SIG-M5 (cell line): Measurements from ENCODE around the gene DEXI.
"Not testable (repeated sequence)": the region's sequence is repeated elsewhere in the genome, so short reads cannot be mapped to it uniquely, and the experiment has no call there.

ENCODE experiments used
- DNase-seq: peaks from one replicate; lab custom pipeline; 2025; lab: John Stamatoyannopoulos, UW

DEXI gene

DNA sequence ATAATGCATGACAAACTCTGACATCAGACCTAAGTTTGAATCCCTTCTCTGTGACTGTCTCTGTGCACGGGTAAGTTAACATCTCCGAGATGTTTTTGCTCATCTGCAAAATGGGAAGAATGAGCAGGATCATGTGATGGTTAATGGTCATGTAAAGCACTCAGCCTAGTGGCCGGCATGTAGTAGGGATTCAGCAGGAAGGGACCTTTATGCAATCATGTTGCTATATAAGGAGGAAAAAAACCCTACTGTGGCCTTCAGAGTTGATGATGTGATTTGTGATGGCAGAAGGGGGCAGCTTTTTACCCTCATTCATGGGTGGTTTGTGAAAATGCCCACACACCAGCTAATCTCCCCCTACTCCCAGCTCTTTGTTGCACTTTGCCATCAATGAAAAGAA is 26.2 kb upstream of the DEXI start:
- no peak for DNase-seq

DNA sequence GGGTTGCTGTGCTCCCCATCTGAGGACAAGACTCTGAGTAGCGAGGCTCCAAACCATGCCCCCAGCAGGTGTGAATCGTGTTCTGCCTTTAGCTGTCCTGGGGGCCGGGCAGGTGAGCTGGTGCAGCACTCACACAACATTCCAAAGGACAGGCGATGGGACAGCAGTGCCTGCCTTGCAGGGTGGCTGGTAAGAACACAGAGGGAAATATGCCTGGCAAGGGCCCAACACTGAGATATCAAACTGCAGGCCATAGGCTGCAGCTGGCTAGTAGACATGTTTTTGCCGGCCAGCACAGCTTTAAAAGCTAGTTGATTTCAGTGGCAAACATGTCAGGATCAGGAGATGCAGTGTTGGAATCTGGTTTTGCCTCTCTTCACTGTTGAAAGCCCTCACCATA is 25.7 kb upstream of the DEXI start:
- DNase-seq: no peak

- not testable (repeated sequence) for DNase-seq
Measured at GRCh38 chr16:10966559-10966958, 24.3 kb upstream of the DEXI start.

DNA sequence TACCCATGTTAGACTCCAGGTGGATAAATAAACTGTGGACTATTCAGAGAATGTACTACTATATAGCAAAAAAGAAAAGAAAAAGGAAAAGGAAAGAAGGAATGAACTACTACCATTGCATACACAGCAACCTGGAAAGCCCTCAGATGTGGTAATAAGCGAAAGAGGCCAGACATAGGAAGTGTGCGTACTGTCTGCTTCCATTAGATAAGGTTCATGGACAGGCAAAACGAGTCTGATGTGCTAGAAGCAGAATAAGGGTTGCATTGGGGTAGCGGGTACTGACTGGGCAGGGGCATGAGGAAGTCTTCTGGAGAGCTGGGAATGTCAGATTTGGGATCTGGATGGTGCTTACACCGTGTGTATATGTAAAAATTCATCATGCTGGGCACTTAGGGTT is 23.9 kb upstream of the DEXI start:
- no peak for DNase-seq

- DNase-seq: no peak
Measured at GRCh38 chr16:10965440-10966061, 23.3 kb upstream of the DEXI start.

- no peak for DNase-seq
Measured at GRCh38 chr16:10964891-10965326, 22.6 kb upstream of the DEXI start.

DNA sequence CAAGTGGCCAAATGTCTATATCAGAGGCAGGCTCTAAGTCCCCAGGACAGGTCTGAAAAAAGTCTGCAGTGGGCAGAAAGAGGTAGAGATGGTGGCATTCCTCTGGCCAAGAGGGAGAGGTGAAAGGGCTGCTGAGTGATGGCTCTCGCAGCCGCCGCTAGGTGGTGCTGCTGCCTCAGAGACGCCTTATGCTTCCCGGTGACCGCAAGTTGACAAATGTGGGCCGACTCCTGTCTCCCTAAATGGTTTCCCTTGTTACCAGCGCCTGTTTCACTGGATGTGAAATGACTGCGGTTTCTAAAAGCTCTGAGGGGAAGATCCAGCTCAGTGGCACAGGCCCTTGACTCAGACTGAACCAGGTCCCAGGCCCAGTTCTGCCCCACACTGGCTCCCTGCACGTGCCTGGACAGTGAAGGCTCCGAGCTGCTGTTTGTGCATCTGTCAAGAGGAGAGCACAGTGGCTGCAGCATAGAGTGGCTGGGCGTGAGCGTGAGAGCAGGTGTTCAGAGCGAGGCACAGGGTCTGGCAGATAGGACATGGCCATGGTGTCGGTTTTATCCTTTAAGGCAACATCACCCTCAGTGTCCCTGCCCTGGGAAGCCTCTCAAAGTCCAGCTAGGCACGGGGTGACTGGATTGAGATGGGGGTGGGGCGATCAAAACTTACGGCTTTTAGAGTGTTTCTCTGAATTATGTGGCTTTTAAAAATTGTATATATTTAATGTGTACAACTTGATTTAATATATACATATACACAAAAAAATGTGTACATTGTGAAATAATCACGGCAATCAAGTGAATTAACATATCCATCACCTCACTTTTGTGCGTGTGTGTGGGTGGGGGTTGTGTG is 22.0 kb upstream of the DEXI start:
- DNase-seq: no peak

DNA sequence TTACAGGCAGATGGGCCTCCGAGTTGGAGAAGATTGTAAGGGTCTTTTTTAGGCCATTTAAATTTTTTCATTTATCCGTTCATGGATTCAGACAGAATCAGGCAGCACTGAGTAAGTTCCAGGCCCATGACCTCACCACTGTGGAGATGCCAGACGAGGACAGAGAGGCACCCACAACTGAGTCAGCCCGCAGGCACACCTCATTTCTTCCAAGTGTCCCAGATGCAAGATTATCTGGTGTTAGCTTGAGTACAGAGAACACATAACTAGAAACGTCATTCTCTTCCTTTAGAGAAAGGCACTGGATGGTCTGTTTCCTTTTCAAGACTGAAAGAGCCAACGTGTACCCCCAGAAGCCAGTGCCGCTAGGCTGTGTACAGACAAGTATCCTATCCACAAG is 19.0 kb upstream of the DEXI start:
- no peak for DNase-seq

GRCh38 chr16:10959161-10959560 is 16.9 kb upstream of the DEXI start:
- no peak for DNase-seq

GRCh38 chr16:10957771-10958482 is 15.7 kb upstream of the DEXI start:
- no peak for DNase-seq

DNA sequence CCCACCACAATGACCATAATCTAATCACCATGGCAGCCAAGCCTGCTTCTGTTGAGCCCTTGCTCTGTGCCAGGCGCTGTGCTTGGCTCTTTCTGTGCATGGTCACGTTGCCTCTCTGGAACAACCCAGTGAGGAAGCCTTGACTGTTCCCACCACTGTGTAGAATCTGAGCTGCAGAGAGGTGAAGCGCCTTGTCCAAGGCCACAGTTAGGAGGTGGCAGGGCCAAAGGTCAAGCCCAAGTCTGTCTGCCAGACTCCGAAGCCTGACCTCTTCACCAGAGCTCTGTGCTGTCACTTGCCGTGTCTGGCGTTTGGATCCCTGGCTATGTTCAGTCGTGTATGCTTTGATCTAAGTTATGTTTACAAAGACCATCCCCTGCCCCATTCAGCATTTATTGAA is 12.6 kb upstream of the DEXI start:
- DNase-seq: no peak

GRCh38 chr16:10951026-10951425 is 8.8 kb upstream of the DEXI start:
- no peak for DNase-seq

DNA sequence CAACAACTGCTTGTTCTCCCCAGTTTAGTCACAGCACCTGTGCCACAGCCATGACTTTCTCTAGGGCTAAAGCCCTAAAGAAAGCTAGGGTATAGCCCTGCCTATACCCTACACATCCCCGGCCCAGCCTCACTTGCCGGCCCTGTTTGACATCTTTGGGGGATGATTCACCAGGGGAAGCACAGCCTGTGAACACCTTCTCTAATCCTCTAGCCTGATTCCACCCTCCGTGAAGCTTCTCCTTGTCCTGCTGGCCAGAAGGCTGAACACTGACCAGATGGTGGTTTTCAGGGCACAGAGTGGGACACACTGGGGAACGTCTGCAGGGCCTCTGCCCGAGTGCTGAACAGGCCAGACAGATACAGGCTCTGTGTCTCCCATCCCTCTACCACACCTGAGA is 8.1 kb upstream of the DEXI start:
- no peak for DNase-seq

DNA sequence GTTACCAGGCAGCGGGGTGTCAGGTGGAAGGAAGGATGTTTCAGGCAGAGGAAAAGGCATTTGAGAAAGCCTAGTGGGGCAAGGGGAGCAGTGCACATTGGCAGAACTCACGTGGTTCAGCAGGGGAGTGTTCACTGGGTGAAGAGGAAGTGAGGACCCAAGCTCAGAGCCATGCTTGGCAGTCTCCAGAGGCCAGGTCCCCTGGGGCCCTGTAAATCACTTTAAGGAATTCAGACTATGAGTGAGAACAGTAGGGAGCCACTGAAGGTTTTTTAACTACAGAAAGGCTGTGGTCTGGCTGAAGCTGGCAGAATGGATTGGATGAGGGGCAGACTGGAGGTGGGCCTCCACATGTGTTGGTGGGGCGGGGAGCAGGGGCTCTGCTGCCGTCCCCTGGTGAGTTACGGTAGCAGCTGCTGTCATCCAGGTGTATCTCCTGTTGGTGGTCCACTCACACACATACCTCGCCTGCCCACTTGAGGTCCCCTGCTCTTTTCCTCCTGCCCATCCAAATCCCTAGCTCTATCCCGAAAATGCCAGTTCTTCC is 7.2 kb upstream of the DEXI start:
- DNase-seq: no peak

- no peak for DNase-seq
Measured at GRCh38 chr16:10947211-10947787, 5.0 kb upstream of the DEXI start.

DNA sequence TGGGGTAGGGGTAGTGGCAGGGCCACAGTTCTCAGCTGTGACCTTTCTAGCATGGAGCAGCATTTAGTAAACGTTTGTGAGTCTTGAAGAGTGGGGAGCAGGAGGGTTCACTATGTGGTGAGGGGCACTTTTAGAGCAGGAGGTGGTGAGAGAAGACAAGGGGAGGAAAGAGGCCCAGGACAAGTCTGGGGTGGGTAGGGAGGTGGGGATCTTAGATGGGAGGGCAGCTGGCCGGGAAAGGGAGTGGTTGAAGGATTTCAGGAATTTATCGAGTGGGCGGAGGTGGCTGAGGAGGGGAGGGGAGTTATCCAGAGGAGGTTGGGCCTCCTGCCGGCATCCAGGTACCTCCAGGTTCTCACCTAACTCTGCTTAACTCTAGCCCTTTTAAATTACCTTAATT is 4.0 kb upstream of the DEXI start:
- no peak for DNase-seq

DNA sequence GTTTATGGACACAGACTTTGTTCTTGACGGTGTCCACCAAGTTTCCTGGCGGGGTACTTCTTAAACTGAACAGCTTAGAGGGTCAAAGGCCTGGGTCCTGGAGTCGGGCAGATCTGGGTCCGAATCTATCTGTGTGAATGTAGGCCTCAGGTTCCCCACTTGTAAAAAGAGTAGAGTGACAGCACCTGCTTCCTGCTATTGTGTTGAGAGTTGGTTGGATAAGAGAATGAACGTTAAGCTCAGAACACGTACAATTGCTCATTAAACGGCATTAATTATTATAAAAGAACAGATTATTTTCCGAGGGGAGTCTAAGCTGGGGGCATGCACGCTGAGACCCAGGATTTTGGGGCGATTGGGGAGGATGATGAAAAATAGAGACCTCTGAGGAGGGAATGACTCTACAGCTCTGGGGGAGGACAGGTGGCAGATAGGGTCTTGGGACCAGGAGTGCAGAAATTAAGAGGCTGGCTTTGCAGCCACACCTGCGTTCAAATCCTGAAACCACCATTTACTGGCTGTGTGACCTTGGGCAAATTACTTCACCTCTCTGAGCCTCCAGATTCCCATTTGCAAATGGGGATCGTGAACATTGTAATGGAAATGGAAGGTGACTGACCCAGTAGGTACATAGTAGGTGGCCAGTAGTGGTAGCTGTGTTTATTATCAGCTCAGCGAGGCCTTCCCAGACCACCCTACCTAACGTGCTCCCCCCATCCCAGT is 3.0 kb upstream of the DEXI start:
- DNase-seq: no peak

- peak; percentile 44 for DNase-seq
Measured at GRCh38 chr16:10944249-10945064, 2.2 kb upstream of the DEXI start, which contains the start of gene CLEC16A. Gene CLEC16A (plus strand): TSS chr16:10944564. CDS start chr16:10944718, 154 bp downstream.

GRCh38 chr16:10943064-10943353 is 741 bp upstream of the DEXI start:
- no peak for DNase-seq

DNA sequence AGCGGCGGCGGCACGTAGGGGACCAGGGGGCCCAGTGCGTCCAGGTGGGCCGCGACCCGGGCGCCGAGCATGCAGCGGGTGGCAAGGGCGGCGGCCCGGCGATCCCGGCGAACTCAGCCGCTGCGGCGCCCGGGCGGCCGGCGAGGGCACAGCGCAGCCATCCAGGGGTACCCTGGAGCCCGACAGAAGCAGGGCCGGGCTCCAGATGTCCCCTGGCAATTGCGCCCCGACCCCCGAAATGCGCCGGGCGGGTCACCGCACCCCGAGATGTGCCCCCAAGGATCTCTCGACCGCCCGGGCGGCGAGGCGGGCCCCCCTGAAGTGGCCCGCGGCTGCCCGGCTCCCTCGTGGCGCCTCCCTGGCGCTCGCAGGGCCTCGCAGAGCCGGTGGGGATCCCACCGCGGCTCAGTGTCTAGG is 325 bp downstream of the DEXI start:
- not testable (repeated sequence) for DNase-seq
